HG02571 (cell line): Measurements from ENCODE around the gene EXOC4.
A peak's percentile ranks its signal among the peaks of the same experiment; 100 is the strongest.
"Not testable (repeated sequence)": the region's sequence is repeated elsewhere in the genome, so short reads cannot be mapped to it uniquely, and the experiment has no call there.

Experiments
- ATAC-seq: cut with Tn5 transposase; IDR thresholded peaks from one replicate; pipeline ENCODE4 v1.9.1; 2021; ENCODE audit warnings: mild to moderate bottlenecking, moderate library complexity; ENCODE audit not compliant: unreplicated experiment

Gene EXOC4

DNA sequence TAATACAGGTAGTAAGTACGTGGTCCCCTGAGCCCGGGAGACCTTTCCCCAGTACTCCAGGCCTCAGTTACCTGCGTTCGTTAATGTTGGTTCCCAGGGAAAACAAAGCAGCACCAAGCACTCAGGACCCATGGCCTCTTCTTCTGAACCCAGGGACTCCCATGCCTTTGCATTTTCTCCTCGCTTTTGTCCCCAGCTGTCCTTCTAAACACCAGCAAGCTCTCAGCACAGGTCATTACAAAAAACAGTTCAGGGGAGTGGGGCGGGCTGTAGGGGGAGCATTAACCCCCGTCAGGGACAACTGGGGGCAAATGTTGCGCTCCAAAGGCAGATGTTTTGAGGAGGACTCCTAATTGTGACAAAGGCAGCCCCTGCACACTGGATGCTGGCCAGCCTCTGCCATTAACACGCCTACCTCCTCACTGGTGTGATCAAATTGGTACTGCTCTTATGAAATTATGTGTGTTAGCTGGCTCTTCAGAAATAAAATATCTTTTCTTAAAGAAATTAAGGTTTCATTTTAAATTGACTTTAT lies 793.8 kb downstream of the EXOC4 start:
- ATAC-seq: no peak

DNA sequence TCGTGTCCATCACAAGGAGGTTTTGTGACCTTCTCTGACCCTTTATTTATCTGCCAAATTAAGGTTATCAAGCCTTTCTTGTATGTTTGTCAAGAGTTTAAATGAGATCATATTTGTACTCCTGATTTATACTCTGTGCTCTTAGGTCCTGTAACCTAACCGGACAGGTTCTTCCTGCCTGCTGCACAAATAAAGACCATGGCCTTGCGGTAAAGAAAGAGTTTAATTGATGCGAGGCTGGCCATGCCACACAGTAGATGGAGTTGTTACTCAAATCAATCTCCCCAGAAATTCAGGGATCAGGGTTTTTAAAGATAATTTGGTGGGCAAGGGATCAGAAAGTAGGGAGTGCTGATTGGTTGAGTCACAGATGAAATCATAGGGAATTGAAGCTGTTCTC lies 794.8 kb downstream of the EXOC4 start:
- ATAC-seq: no peak

DNA sequence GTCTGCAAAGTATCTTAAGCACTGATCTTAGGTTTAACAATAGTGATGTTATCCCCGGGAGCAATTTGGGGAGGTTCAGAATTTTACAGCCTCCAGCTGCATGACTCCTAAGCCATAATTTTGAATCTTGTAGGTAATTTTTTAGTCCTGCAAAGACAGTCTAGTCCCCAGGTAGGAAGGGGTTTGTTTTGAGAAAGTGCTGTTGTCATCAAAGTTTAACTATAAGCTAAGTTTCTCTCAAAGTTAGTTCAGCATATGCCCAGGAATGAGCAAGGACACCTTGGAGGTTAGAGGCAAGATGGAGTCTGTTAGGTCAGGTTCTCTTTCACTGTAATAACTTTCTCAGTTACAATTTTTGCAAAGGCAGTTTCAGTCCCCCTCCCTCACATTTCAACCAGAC lies 795.3 kb downstream of the EXOC4 start:
- no peak for ATAC-seq

- no peak for ATAC-seq
Measured at GRCh38 chr7:134051020-134051419, 798.1 kb downstream of the EXOC4 start.

- no peak for ATAC-seq
Measured at GRCh38 chr7:134056816-134057215, 803.9 kb downstream of the EXOC4 start.

GRCh38 chr7:134058521-134058920 lies 805.6 kb downstream of the EXOC4 start:
- ATAC-seq: no peak

DNA sequence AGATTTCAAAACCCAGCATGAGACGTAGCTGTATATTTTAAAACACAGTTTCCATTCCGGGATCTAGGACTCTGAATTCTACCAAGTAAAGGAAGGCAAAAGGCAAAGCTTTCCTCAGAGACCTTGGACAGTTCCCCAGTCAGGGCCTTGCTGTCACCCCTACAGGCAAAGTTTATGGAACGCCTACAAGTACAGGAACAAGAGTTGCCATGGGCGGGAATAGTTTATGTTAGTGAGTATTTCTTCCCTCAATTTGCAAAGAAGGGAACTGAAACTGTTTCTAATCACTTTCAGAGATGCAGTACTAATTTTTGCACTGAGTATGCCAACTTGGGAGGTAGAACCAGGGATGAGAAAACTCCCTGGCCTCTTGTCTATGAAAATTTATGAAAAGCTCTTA lies 806.1 kb downstream of the EXOC4 start:
- ATAC-seq: no peak

GRCh38 chr7:134059921-134060320 lies 807.0 kb downstream of the EXOC4 start:
- no peak for ATAC-seq

GRCh38 chr7:134060874-134061273 lies 808.0 kb downstream of the EXOC4 start:
- ATAC-seq: no peak

- no peak for ATAC-seq
Measured at GRCh38 chr7:134062460-134062859, 809.6 kb downstream of the EXOC4 start.

DNA sequence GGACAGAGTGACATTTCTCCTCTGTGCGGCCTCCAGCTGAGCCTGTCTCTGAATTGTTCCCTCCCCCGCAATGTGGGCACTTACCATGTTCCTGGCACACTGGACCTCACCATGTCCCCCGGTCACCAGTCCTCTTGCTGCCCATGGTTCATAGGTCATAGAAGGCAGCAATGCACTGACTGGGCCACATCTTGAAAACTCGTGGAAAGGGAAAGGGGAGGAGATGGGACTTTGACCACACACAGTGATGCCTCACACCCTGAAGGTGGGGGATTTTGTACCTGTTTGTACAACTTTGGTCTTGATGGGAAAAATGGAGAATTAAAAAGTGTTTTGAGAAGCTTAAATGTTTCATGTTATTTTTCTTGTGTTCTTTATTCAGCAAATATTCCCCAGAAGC lies 812.5 kb downstream of the EXOC4 start:
- ATAC-seq: no peak

GRCh38 chr7:134067164-134067563 lies 814.3 kb downstream of the EXOC4 start:
- ATAC-seq: no peak

GRCh38 chr7:134068670-134069069 lies 815.8 kb downstream of the EXOC4 start:
- no peak for ATAC-seq

DNA sequence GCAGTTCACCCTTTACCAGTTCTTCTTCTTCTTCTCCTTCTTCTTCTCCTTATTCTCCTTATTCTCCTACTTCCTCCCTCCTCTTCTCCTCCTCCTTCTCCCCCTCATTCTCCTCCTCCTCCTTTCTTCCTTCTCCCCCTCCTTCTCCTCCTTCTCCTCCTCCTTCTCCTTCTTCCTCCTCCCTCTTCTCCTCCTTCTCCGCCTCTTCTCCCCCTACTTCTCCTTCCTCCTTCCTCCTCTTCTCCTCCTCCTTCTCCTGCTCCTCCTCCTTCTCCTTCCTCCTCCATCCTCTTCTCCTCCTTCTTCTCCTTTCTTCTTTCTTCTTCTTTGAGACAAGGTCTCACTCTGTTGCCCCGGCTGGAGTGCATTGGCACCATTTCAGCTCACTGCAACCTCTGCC lies 816.3 kb downstream of the EXOC4 start:
- no peak for ATAC-seq

DNA sequence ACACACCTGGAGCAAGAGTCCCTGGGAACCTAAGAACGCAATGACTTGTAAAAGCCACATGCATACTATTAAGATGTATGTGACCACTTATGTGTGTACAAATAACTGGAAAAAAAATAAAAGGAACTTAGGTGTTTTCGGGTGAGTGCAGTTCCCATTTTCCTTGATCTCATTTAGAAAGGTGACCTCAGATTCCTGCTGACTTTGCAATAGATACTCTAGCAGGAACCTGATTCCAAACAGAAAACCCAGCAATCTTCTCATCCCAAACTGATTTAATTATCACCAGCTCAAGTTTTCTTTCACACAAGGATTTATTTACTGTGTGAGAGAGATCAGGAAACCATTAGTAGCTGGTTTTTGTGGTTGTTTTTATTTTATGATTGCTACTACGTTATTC lies 817.8 kb downstream of the EXOC4 start:
- no peak for ATAC-seq

DNA sequence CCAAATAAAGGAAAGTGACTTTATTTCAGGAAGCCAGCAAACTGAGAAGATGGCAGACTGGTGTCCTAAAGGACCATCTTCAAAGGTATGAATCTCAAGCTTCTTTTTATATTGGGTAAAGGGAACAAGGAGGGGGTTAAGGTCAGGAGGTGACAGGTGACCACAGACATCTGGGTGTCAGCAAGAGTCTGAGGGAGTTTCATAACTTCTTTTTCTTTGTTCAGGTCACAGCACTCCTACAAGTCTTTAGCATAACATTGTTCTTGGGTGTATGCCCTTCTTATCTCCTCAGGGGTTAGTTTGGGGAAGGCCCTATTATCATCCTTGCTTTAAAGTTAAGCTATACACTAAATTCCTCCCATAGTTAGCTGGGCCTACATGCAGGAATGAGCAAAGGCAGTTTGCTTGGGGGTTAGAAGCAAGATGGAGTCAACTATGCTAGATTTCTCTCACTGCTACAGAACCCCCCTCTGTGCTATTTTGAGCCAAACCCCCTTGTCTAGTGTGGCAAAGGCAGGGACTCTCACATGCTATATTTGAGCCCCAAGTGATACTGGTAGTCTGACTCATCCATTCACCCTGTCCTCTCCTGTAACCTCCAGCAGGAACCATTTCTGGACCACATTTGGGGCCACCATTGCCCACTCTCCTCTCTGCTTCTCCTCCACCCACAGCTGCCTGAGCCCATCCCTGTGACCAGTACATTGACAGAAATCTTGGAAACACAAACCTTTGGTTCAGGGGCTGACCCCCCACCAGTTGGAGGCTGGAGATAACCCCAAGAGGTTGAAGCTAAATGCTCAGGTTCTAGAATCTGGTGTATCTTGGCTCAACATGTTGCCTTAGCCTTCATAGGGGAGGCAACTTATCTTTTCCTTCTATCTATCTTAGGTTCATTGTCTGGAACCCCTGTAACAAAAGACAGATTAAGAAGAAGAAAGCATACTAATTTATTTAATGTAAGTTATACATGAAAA lies 818.8 kb downstream of the EXOC4 start:
- peak; percentile 90 for ATAC-seq

DNA sequence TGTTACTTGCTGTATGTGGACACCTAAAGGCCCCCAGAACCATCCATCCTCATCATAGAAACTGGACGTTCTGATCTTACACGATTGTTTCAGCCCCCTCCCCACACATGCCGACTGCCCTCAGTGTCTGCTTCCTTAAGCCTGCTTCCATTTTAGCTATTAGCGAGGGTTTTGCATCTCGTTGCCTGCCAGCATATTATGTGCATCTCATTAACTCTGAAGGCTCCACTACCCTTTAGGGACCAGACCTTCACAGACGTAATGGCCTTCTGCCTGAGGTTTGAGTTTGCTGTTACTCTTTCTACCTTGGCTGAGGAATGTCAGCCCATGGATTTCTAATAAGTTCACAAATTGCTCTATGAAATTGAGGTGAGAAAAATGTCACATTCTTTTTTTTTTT lies 820.4 kb downstream of the EXOC4 start:
- ATAC-seq: no peak

- ATAC-seq: no peak
Measured at GRCh38 chr7:134075799-134076198, 822.9 kb downstream of the EXOC4 start.

DNA sequence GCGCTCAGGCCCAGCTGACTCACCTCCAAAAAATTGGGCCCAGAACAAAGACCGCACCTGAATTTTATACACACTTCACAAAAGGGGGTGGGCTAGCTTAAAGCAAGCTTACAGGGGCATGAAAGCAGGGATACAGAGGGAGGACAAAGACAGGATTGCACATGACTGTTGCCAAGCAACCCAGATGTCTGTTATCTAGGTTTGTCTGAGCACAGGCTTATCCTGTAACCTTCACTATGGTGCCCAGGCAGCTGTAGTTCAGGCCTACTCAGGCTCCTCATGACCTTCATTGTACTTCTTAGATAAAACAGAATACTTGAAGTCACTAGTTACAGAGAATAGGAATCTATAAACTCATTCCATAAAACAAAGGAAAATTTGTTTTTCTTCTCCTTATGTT lies 824.7 kb downstream of the EXOC4 start:
- ATAC-seq: not testable (repeated sequence)

GRCh38 chr7:134078991-134079390 lies 826.1 kb downstream of the EXOC4 start:
- no peak for ATAC-seq

DNA sequence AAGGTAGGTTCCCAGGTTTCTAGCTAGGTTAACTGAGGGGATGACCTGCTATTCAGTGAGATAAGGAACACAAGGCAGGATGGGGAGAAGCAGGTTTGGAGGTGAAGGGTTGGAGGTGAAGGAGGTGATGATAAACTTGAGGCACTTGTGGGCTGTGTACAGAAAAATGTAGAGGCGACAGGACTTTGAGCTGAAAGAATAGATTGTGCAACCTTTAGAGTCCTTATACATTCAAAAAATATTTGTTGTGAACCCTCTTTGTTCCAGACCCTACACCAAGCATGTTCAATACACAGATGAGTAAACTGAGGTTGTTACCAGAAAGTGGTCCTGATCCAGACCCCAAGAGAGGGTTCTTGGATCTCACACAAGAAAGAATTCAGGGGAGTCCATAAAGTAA lies 828.8 kb downstream of the EXOC4 start:
- no peak for ATAC-seq

DNA sequence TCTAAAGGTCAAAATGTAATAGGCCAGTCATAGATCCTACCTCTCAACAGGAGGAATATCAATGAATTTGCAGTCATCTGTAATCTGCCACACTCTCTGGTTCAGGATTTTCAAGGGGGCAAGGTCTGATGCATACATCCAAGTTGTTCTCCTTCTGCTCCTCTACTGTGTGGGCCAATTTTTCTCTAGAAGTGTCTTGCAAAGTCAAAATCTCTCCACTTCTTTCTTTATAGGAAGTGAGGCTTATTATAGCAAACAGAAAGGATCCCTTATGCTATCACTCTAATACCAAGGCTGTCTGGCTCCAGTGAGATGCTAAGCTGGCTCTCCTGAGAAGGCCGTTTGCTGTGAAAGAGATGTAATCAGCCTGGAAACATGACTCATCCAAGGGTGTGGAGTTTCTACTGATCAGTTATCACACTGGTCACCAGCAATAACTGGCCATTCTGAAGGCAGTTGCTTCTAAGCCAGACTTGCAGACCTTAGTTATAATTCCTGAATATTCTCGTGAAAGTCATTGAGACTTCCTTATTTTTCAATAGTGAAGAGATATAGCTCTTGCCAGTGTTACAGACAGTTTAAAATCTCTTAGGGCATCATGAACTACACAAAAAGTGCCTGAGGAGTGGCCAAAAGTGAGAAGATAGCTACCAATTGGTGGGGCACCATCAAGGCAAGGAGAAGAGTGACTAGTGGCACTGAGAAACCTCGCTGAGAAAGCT lies 831.0 kb downstream of the EXOC4 start:
- no peak for ATAC-seq
